ENCODE measurements around the gene TJP3.

DNA sequence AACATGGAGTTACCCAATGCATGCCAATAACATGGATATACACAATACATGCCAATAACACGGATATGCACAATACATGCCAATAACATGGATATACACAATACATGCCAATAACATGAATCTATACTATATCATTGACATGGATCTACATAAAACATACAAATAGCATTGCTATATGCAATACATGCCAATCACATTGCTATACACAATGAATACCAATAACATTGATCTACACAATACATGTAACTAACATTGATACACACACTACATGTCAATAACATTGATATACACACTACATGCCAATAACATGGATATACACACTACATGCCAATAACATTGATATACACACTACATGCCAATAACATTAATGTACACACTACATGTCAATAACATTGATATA lies 7.0 kb upstream of the TJP3 start:
- TF ChIP-seq, protein P1, sequence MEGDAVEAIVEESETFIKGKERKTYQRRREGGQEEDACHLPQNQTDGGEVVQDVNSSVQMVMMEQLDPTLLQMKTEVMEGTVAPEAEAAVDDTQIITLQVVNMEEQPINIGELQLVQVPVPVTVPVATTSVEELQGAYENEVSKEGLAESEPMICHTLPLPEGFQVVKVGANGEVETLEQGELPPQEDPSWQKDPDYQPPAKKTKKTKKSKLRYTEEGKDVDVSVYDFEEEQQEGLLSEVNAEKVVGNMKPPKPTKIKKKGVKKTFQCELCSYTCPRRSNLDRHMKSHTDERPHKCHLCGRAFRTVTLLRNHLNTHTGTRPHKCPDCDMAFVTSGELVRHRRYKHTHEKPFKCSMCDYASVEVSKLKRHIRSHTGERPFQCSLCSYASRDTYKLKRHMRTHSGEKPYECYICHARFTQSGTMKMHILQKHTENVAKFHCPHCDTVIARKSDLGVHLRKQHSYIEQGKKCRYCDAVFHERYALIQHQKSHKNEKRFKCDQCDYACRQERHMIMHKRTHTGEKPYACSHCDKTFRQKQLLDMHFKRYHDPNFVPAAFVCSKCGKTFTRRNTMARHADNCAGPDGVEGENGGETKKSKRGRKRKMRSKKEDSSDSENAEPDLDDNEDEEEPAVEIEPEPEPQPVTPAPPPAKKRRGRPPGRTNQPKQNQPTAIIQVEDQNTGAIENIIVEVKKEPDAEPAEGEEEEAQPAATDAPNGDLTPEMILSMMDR (IDR thresholded peaks at IDR 0.05) = no peak
- no peak for TF ChIP-seq POLR2A (IDR thresholded peaks at IDR 0.05)
- no peak for TF ChIP-seq POLR2AphosphoS5 (IDR thresholded peaks at IDR 0.05)
